ENCODE measurements around the gene GMDS.

GRCh38 chr6:1607516-1608221 lies 637.7 kb downstream of the GMDS start:
- TF ChIP-seq ZNF70 (CRISPR knock-in tag; IDR thresholded peaks at IDR 0.05) (no peak), ZFP30 (CRISPR knock-in tag; IDR thresholded peaks at IDR 0.05) (no peak), PPARA (CRISPR knock-in tag; IDR thresholded peaks at IDR 0.05; ENCODE audit: borderline replicate concordance) (no peak), CSDC2 (CRISPR knock-in tag; IDR thresholded peaks at IDR 0.05) (no peak), BACH2 (CRISPR knock-in tag; IDR thresholded peaks at IDR 0.05; ENCODE audit: borderline replicate concordance) (no peak), RARB (CRISPR knock-in tag; IDR thresholded peaks at IDR 0.05) (no peak)

Data from SK-N-SH treated with all-trans-retinoic acid at 6 μM for 48 hours (cell line).